Activated CD4-positive, alpha-beta memory T cell treated with anti-CD3 and anti-CD28 coated beads for 36 hours (primary cell): ENCODE data around the gene ANAPC10. TPM values are rescaled to one million over a fixed set of nuclear protein-coding genes. Genes with fewer than 3 reads are reported as not detected.

Source experiments
- CTCF ChIA-PET: fragments of 350-600 bp; sonication (Branson Sonifier 250); formaldehyde crosslinking; loops from one replicate; lab custom pipeline; 2021; ENCODE audit warnings: antibody characterized with exemption, inconsistent platforms; lab: Charles Lee
- POLR2A ChIA-PET: fragments of 350-600 bp; sonication (Branson Sonifier 250); formaldehyde crosslinking; loops from one replicate; lab custom pipeline; 2021; ENCODE audit warnings: antibody characterized with exemption; lab: Charles Lee
- DNase-seq: peaks from one replicate; pipeline ENCODE4 v3.0.0-alpha.2; 2020
- H3K27ac Mint-ChIP-seq: one replicate; pipeline ENCODE4 v1.8.0; 2021; ENCODE audit warnings: mixed read lengths
- H3K27me3 Mint-ChIP-seq: one replicate; pipeline ENCODE4 v1.8.0; 2021; ENCODE audit warnings: mixed read lengths
- H3K36me3 Mint-ChIP-seq: one replicate; pipeline ENCODE4 v1.8.0; 2021; ENCODE audit warnings: mixed read lengths
- H3K4me1 Mint-ChIP-seq: one replicate; pipeline ENCODE4 v1.8.0; 2021; ENCODE audit warnings: low read depth, mixed read lengths
- H3K4me3 Mint-ChIP-seq: one replicate; pipeline ENCODE4 v1.8.0; 2021; ENCODE audit warnings: mild to moderate bottlenecking, mixed read lengths
- H3K9me3 Mint-ChIP-seq: one replicate; pipeline ENCODE4 v1.8.0; 2021; ENCODE audit warnings: mixed read lengths
- intact Hi-C: fragments of 100-400 bp; cut with micrococcal nuclease; formaldehyde crosslinking; loops from one replicate; pipeline ENCODE4 v1.15.1; 2023
- total RNA-seq, 2 experiments: library from RNA; stranded (reverse); gene quantifications; one replicate each; pipeline ENCODE4 v1.2.3, GENCODE V29; 2021

The ANAPC10 gene
- total RNA-seq, 2 experiments from 2014 or later, result 28.2 to 28.3 TPM

GRCh38 chr4:144985531-144985930 is 112.5 kb downstream of the ANAPC10 start:
- DNase-seq, result no peak
- H3K4me1 Mint-ChIP-seq, result no peaks in the 10 kb centered on the region
- no peaks in the 10 kb centered on the region for H3K27me3 Mint-ChIP-seq
- intact Hi-C loops, result no loop called here
- H3K36me3 Mint-ChIP-seq, result peaks cover 4% of the 10 kb centered on the region
- peaks cover 12% of the 10 kb centered on the region for H3K9me3 Mint-ChIP-seq
- POLR2A ChIA-PET, result no interaction called here
- H3K4me3 Mint-ChIP-seq, result no peak overlapping the region
- CTCF ChIA-PET, result no interaction called here
- H3K27ac Mint-ChIP-seq, result no peak overlapping the region

- DNase-seq, result no peak
- H3K27ac Mint-ChIP-seq, result no peak overlapping the region
- H3K27me3 Mint-ChIP-seq, result no peaks in the 10 kb centered on the region
- POLR2A ChIA-PET, result no interaction called here
- H3K9me3 Mint-ChIP-seq, result peaks cover 17% of the 10 kb centered on the region
- H3K4me1 Mint-ChIP-seq, result no peaks in the 10 kb centered on the region
- CTCF ChIA-PET, result no interaction called here
- intact Hi-C loops, result no loop called here
- no peak overlapping the region for H3K4me3 Mint-ChIP-seq
- H3K36me3 Mint-ChIP-seq, result peaks cover 4% of the 10 kb centered on the region
Measured at GRCh38 chr4:144985014-144985413, 113.0 kb downstream of the ANAPC10 start.

GRCh38 chr4:144984241-144984640 is 113.8 kb downstream of the ANAPC10 start:
- intact Hi-C loops, result no loop called here
- DNase-seq, result no peak
- CTCF ChIA-PET, result no interaction called here
- H3K9me3 Mint-ChIP-seq, result peaks cover 21% of the 10 kb centered on the region
- no peak overlapping the region for H3K4me3 Mint-ChIP-seq
- no peak overlapping the region for H3K27ac Mint-ChIP-seq
- POLR2A ChIA-PET, result no interaction called here
- no peaks in the 10 kb centered on the region for H3K27me3 Mint-ChIP-seq
- no peaks in the 10 kb centered on the region for H3K4me1 Mint-ChIP-seq
- H3K36me3 Mint-ChIP-seq, result peaks cover 4% of the 10 kb centered on the region

DNA sequence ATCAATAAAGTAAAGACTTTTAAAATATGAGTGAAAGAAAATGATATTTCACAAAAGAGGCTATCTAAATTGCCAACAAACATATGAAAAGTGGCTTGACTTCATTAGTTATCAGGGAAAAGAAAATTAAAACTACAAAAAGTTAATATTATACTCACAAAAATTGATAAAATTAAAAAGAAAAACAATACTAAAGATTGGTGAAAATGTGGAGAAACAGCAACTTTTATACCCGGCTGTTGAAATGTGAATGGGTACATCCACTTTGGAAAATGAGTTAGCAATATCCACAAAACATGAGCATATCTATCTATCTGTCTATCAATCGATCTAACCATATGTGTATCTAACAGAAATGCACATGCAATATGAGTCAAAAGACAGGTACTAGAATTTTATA is 122.3 kb downstream of the ANAPC10 start:
- no peaks in the 10 kb centered on the region for H3K27me3 Mint-ChIP-seq
- intact Hi-C loops, result no loop called here
- H3K9me3 Mint-ChIP-seq, result peaks cover 24% of the 10 kb centered on the region
- H3K27ac Mint-ChIP-seq, result no peak overlapping the region
- CTCF ChIA-PET, result no interaction called here
- H3K36me3 Mint-ChIP-seq, result no peaks in the 10 kb centered on the region
- POLR2A ChIA-PET, result no interaction called here
- H3K4me1 Mint-ChIP-seq, result no peaks in the 10 kb centered on the region
- DNase-seq, result no peak
- no peak overlapping the region for H3K4me3 Mint-ChIP-seq

GRCh38 chr4:144970597-144970996 is 127.4 kb downstream of the ANAPC10 start:
- CTCF ChIA-PET, result no interaction called here
- Mint-ChIP-seq H3K36me3 (no peaks in the 10 kb centered on the region), H3K9me3 (peaks cover 9% of the 10 kb centered on the region), H3K27ac (no peak overlapping the region), H3K4me1 (no peaks in the 10 kb centered on the region), H3K27me3 (no peaks in the 10 kb centered on the region), H3K4me3 (no peak overlapping the region)
- no peak for DNase-seq
- intact Hi-C loops, result no loop called here
- POLR2A ChIA-PET, result no interaction called here

DNA sequence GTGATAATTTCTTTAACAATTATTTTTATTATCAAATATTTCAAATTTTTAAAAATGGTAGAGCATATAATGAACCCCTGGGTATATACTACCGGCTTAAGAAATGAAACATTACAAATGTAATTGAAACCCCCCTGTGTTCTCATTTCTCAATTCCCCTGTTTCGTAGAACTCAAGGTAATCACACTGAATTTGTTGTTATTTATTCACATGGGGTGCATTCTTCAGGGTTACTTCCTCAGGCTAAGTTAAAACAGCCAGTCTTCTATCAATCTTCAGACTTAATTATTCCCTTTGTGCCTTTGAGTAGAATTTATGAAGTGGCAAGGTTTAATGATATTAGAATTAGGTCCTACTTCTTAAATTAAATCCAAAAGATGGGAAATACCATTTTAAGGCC is 128.2 kb downstream of the ANAPC10 start:
- H3K4me1 Mint-ChIP-seq, result no peaks in the 10 kb centered on the region
- H3K9me3 Mint-ChIP-seq, result peaks cover 6% of the 10 kb centered on the region
- ChIA-PET CTCF (no interaction called here), POLR2A (no interaction called here)
- H3K27ac Mint-ChIP-seq, result no peak overlapping the region
- intact Hi-C loops, result no loop called here
- no peak for DNase-seq
- no peak overlapping the region for H3K4me3 Mint-ChIP-seq
- H3K36me3 Mint-ChIP-seq, result no peaks in the 10 kb centered on the region
- no peaks in the 10 kb centered on the region for H3K27me3 Mint-ChIP-seq

GRCh38 chr4:144968606-144969005 is 129.4 kb downstream of the ANAPC10 start:
- intact Hi-C loops, result no loop called here
- Mint-ChIP-seq H3K4me1 (no peaks in the 10 kb centered on the region), H3K4me3 (no peak overlapping the region), H3K36me3 (no peaks in the 10 kb centered on the region), H3K27ac (no peak overlapping the region), H3K9me3 (no peaks in the 10 kb centered on the region), H3K27me3 (no peaks in the 10 kb centered on the region)
- POLR2A ChIA-PET, result no interaction called here
- DNase-seq, result no peak
- CTCF ChIA-PET, result no interaction called here

DNA sequence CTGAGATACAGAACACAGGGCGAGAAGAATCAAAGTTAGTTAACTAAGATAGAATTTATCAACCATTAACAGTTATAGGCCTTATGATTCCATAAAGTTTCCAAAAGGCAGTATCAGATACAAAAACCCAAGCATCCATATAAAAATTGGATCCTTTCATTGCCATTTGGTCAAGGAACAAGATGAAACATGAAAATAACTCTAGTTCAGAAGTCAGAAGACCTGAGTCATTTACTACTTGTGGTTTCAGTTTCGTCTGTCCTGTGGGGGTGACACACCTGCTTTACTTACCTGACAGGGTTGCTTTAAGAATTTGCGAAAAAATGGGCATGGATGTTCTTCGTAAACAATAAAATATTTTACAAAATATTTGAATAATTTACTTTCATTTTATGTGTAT is 130.8 kb downstream of the ANAPC10 start:
- ChIA-PET CTCF (no interaction called here), POLR2A (no interaction called here)
- DNase-seq, result no peak
- no peak overlapping the region for H3K27ac Mint-ChIP-seq
- no peaks in the 10 kb centered on the region for H3K27me3 Mint-ChIP-seq
- H3K9me3 Mint-ChIP-seq, result no peaks in the 10 kb centered on the region
- no peaks in the 10 kb centered on the region for H3K4me1 Mint-ChIP-seq
- no peak overlapping the region for H3K4me3 Mint-ChIP-seq
- H3K36me3 Mint-ChIP-seq, result no peaks in the 10 kb centered on the region
- intact Hi-C loops, result no loop called here

GRCh38 chr4:144962300-144962699 is 135.7 kb downstream of the ANAPC10 start:
- intact Hi-C loops, result no loop called here
- no peak for DNase-seq
- Mint-ChIP-seq H3K9me3 (peaks cover 25% of the 10 kb centered on the region), H3K27ac (no peak overlapping the region), H3K36me3 (peaks cover 5% of the 10 kb centered on the region), H3K4me1 (no peaks in the 10 kb centered on the region), H3K27me3 (no peaks in the 10 kb centered on the region), H3K4me3 (no peak overlapping the region)
- ChIA-PET POLR2A (no interaction called here), CTCF (no interaction called here)

DNA sequence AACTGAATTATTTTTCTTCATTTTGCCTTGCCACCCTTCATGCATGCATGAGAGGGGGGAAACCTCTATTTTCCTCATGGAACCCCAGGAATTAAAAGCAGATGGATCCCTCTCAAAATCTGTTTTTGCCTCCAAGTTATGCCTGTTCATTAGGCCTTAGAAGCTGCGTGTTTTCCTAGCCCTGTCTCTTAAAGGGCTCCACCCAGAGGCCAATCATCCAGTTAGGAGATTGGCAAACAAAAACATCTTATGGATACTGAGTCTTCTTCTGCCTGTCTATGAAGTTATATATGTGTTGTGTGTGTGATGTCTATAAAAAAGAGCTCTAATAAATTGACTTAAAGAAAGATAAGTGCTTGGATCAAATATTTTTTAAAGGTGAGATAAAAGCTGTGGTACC is 142.9 kb downstream of the ANAPC10 start:
- ChIA-PET POLR2A (no interaction called here), CTCF (no interaction called here)
- intact Hi-C loops, result no loop called here
- peaks cover 1% of the 10 kb centered on the region for H3K27me3 Mint-ChIP-seq
- no peak for DNase-seq
- H3K9me3 Mint-ChIP-seq, result peaks cover 70% of the 10 kb centered on the region
- no peaks in the 10 kb centered on the region for H3K4me1 Mint-ChIP-seq
- no peak overlapping the region for H3K27ac Mint-ChIP-seq
- peaks cover 6% of the 10 kb centered on the region for H3K36me3 Mint-ChIP-seq
- no peak overlapping the region for H3K4me3 Mint-ChIP-seq

- intact Hi-C loops, result no loop called here
- no peak overlapping the region for H3K4me3 Mint-ChIP-seq
Measured at GRCh38 chr4:144954230-144954629, 143.8 kb downstream of the ANAPC10 start.

DNA sequence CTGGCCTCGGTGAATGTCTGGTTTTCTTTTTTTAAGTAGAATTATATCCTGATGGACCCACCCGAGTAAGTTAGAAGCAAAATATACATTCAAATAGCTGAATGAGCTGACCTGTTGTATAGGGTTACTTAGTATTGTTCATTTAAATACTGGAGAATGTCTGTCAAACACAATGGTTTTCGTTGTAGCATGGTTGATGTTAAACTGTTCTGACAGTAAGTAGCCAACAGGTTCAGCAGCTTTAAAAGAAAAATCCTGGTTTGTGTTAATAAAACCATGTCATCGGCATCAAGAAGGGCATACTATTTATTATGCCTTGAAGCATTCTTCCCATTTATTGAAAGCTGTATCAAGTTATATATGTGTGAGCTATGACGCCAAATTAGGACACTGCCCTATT is 149.6 kb downstream of the ANAPC10 start:
- Mint-ChIP-seq H3K9me3 (peaks cover 20% of the 10 kb centered on the region), H3K4me1 (no peaks in the 10 kb centered on the region), H3K36me3 (peaks cover 2% of the 10 kb centered on the region), H3K27me3 (peaks cover 1% of the 10 kb centered on the region), H3K4me3 (no peak overlapping the region), H3K27ac (no peak overlapping the region)
- DNase-seq, result no peak
- intact Hi-C loops, result no loop called here
- ChIA-PET CTCF (no interaction called here), POLR2A (no interaction called here)

More at GRCh38 chr4:144954230-144954629, 143.8 kb downstream of the ANAPC10 start:
- ChIA-PET POLR2A (no interaction called here), CTCF (no interaction called here)
- H3K27ac Mint-ChIP-seq, result no peak overlapping the region
- peaks cover 1% of the 10 kb centered on the region for H3K27me3 Mint-ChIP-seq
- no peaks in the 10 kb centered on the region for H3K4me1 Mint-ChIP-seq
- H3K9me3 Mint-ChIP-seq, result peaks cover 62% of the 10 kb centered on the region
- H3K36me3 Mint-ChIP-seq, result peaks cover 4% of the 10 kb centered on the region
- no peak for DNase-seq

- CTCF ChIA-PET, result no interaction called here
- DNase-seq, result no peak
- Mint-ChIP-seq H3K27me3 (peaks cover 1% of the 10 kb centered on the region), H3K9me3 (peaks cover 17% of the 10 kb centered on the region), H3K4me3 (no peak overlapping the region), H3K27ac (no peak overlapping the region), H3K4me1 (no peaks in the 10 kb centered on the region), H3K36me3 (peaks cover 2% of the 10 kb centered on the region)
- intact Hi-C loops, result no loop called here
- POLR2A ChIA-PET, result no interaction called here
Measured at GRCh38 chr4:144948009-144948408, 150.0 kb downstream of the ANAPC10 start.
